Measurements from ENCODE around the gene ANKRD9.
A peak's percentile ranks its signal among the peaks of the same experiment; 100 is the strongest.
"Not testable (repeated sequence)": the region's sequence is repeated elsewhere in the genome, so short reads cannot be mapped to it uniquely, and the experiment has no call there.

The ANKRD9 gene

GRCh38 chr14:102538602-102539543 is 29.3 kb upstream of the ANKRD9 start:
- no peak for DNase-seq

- no peak for DNase-seq
These were observed 28.5 kb upstream of the ANKRD9 start for GRCh38 chr14:102537981-102538601.

- DNase-seq = no peak
These were observed 22.7 kb upstream of the ANKRD9 start for GRCh38 chr14:102532204-102532658.

GRCh38 chr14:102530828-102531478 is 21.4 kb upstream of the ANKRD9 start:
- no peak for DNase-seq

GRCh38 chr14:102528431-102529170 is 19.0 kb upstream of the ANKRD9 start:
- DNase-seq = no peak

- DNase-seq = no peak
These were observed 16.4 kb upstream of the ANKRD9 start for GRCh38 chr14:102525929-102526497.

- DNase-seq = peak; percentile 39 to 44
These were observed 15.8 kb upstream of the ANKRD9 start for GRCh38 chr14:102525219-102525928.

GRCh38 chr14:102524451-102525218 is 15.1 kb upstream of the ANKRD9 start:
- peak; percentile 95 for DNase-seq

- no peak for DNase-seq
These were observed 14.2 kb upstream of the ANKRD9 start for GRCh38 chr14:102523569-102524450.

- DNase-seq = no peak
These were observed 13.6 kb upstream of the ANKRD9 start for GRCh38 chr14:102523200-102523568.

GRCh38 chr14:102519709-102520108 is 10.1 kb upstream of the ANKRD9 start:
- not testable (repeated sequence) for DNase-seq

GRCh38 chr14:102518063-102518648 is 8.6 kb upstream of the ANKRD9 start:
- no peak for DNase-seq

- no peak for DNase-seq
These were observed 8.0 kb upstream of the ANKRD9 start for GRCh38 chr14:102517392-102518062.

GRCh38 chr14:102516531-102517391 is 7.2 kb upstream of the ANKRD9 start:
- DNase-seq = peak; percentile 33 to 40

- no peak for DNase-seq
These were observed 5.6 kb upstream of the ANKRD9 start for GRCh38 chr14:102514987-102515733.

- DNase-seq = no peak
These were observed 4.6 kb upstream of the ANKRD9 start for GRCh38 chr14:102513899-102514772.
